SKM-1 treated with dmso at 0.1 percent for 144 hours (cell line): ENCODE data around the gene WRAP73.
"Not testable (repeated sequence)": the region's sequence is repeated elsewhere in the genome, so short reads cannot be mapped to it uniquely, and the experiment has no call there.

Source experiments
- DNase-seq: peaks from one replicate; lab custom pipeline; 2025; ENCODE audit not compliant: unreplicated experiment; lab: John Stamatoyannopoulos, UW

Gene WRAP73

GRCh38 chr1:3599286-3599811 is 50.6 kb downstream of the WRAP73 start:
- no peak for DNase-seq

GRCh38 chr1:3598522-3599285 is 51.2 kb downstream of the WRAP73 start:
- no peak for DNase-seq

- no peak for DNase-seq
Observed at GRCh38 chr1:3598051-3598491, 51.8 kb downstream of the WRAP73 start.

GRCh38 chr1:3597599-3597964 is 52.3 kb downstream of the WRAP73 start:
- no peak for DNase-seq

GRCh38 chr1:3596663-3597598 is 53.0 kb downstream of the WRAP73 start:
- no peak for DNase-seq

GRCh38 chr1:3595949-3596348 is 54.0 kb downstream of the WRAP73 start:
- DNase-seq: no peak

- no peak for DNase-seq
Observed at GRCh38 chr1:3594706-3595377, 55.1 kb downstream of the WRAP73 start.

- no peak for DNase-seq
Observed at GRCh38 chr1:3593745-3594144, 56.2 kb downstream of the WRAP73 start.

- DNase-seq: no peak
Observed at GRCh38 chr1:3593334-3593733, 56.6 kb downstream of the WRAP73 start.

- DNase-seq: no peak
Observed at GRCh38 chr1:3590951-3591865, 58.7 kb downstream of the WRAP73 start.

- DNase-seq: no peak
Observed at GRCh38 chr1:3590139-3590763, 59.7 kb downstream of the WRAP73 start.

- DNase-seq: no peak
Observed at GRCh38 chr1:3588395-3588794, 61.5 kb downstream of the WRAP73 start.

- DNase-seq: no peak
Observed at GRCh38 chr1:3586986-3587759, 62.7 kb downstream of the WRAP73 start.

GRCh38 chr1:3585940-3586568 is 63.8 kb downstream of the WRAP73 start:
- DNase-seq: no peak

- DNase-seq: not testable (repeated sequence)
Observed at GRCh38 chr1:3585353-3585868, 64.5 kb downstream of the WRAP73 start.

GRCh38 chr1:3584915-3585314 is 65.0 kb downstream of the WRAP73 start:
- DNase-seq: no peak

GRCh38 chr1:3583751-3584150 is 66.2 kb downstream of the WRAP73 start:
- DNase-seq: not testable (repeated sequence)

- no peak for DNase-seq
Observed at GRCh38 chr1:3581296-3582036, 68.4 kb downstream of the WRAP73 start.
